CD4-positive, alpha-beta memory T cell (primary cell): ENCODE measurements around the gene ACTR10. TPM values are rescaled to one million over a fixed set of nuclear protein-coding genes. Genes with fewer than 3 reads are reported as not detected.

Experiments
- CTCF ChIA-PET: fragments of 350-600 bp; sonication (Branson Sonifier 250); formaldehyde crosslinking; loops from one replicate; lab custom pipeline; 2021; ENCODE audit warnings: inconsistent platforms; ENCODE audit not compliant: partially characterized antibody; lab: Charles Lee
- POLR2A ChIA-PET: fragments of 350-600 bp; sonication (Branson Sonifier 250); formaldehyde crosslinking; loops from one replicate; lab custom pipeline; 2021; ENCODE audit not compliant: partially characterized antibody; lab: Charles Lee
- DNase-seq, 5 donors: peaks; one replicate each; pipeline versions ENCODE4 v3.0.0 to v3.0.0-alpha.2; 2020 to 2022; ENCODE audit warnings: mixed read lengths in 1 of 5
- H3K27ac ChIP-seq: one replicate; pipeline ENCODE4 v1.7.0; 2013; ENCODE audit warnings: low read depth, low read length
- H3K27me3 ChIP-seq: 2 replicates; pipeline ENCODE4 v1.7.0; 2013; ENCODE audit warnings: mild to moderate bottlenecking, low read length, moderate library complexity; ENCODE audit not compliant: insufficient read depth
- H3K36me3 ChIP-seq: 2 replicates; pipeline ENCODE4 v1.7.0; 2013; ENCODE audit warnings: mild to moderate bottlenecking, low read length, moderate library complexity; ENCODE audit not compliant: insufficient read depth
- H3K4me1 ChIP-seq: 2 replicates; pipeline ENCODE4 v1.7.0; 2013; ENCODE audit warnings: mild to moderate bottlenecking, low read length, moderate library complexity; ENCODE audit not compliant: insufficient read depth
- H3K4me3 ChIP-seq, 2 donors: one replicate each; pipeline ENCODE4 v1.7.0; 2013; ENCODE audit warnings: low read length in 2 of 2, mild to moderate bottlenecking in 1 of 2
- H3K9me3 ChIP-seq, 2 donors: one replicate each; pipeline ENCODE4 v1.7.0; 2013; ENCODE audit warnings: low read length in 2 of 2, control low read depth in 1 of 2; ENCODE audit not compliant: control insufficient read depth in 1 of 2
- H3K27ac Mint-ChIP-seq, 7 donors: one replicate each; pipeline ENCODE4 v1.8.0; 2020 to 2021; ENCODE audit warnings: mixed read lengths in 7 of 7, mild to moderate bottlenecking in 6 of 7, inconsistent platforms in 3 of 7, moderate library complexity in 3 of 7
- H3K27me3 Mint-ChIP-seq, 2 donors: one replicate each; pipeline ENCODE4 v1.8.0; 2020 to 2021; ENCODE audit warnings: mixed read lengths in 2 of 2
- H3K36me3 Mint-ChIP-seq, 2 donors: one replicate each; pipeline ENCODE4 v1.8.0; 2020 to 2021; ENCODE audit warnings: mixed read lengths in 2 of 2, inconsistent platforms in 1 of 2, mild to moderate bottlenecking in 1 of 2
- H3K4me1 Mint-ChIP-seq, 4 donors: one replicate each; pipeline ENCODE4 v1.8.0; 2020 to 2021; ENCODE audit warnings: mixed read lengths in 4 of 4, mild to moderate bottlenecking in 1 of 4
- H3K4me3 Mint-ChIP-seq, 8 donors: one replicate each; pipeline ENCODE4 v1.8.0; 2020 to 2021; ENCODE audit warnings: mixed read lengths in 8 of 8, mild to moderate bottlenecking in 7 of 8, moderate library complexity in 6 of 8, inconsistent platforms in 3 of 8
- H3K9me3 Mint-ChIP-seq, 8 donors: one replicate each; pipeline ENCODE4 v1.8.0; 2020 to 2021; ENCODE audit warnings: mixed read lengths in 8 of 8, mild to moderate bottlenecking in 5 of 8, inconsistent platforms in 3 of 8, moderate library complexity in 1 of 8
- intact Hi-C: fragments of 100-400 bp; cut with micrococcal nuclease; formaldehyde crosslinking; loops from one replicate; pipeline ENCODE4 v1.15.1; 2023
- polyA plus RNA-seq, 2 donors: library from polyadenylated mRNA; unstranded; fragments of 300-500 nt; fragmentation: Illumina TruSeq; gene quantifications; one replicate each; pipeline ENCODE4 v1.2.3, GENCODE V29; 2021
- total RNA-seq, 2 experiments: library from RNA; stranded (reverse); gene quantifications; one replicate each; pipeline ENCODE4 v1.2.3, GENCODE V29; 2021

The ACTR10 gene
- total and polyA plus RNA-seq, 4 experiments from 2014 or later = 53.7 to 87.8 (median 70.2) TPM

GRCh38 chr14:58166005-58166983, 33.7 kb upstream of the ACTR10 start:
- Histone ChIP-seq H3K4me3 (no peak overlapping the region), H3K36me3 (no peaks in the 10 kb centered on the region), H3K4me1 (no peaks in the 10 kb centered on the region), H3K27me3 (peaks cover 3% of the 10 kb centered on the region), H3K27ac (no peak overlapping the region), H3K9me3 (no peaks in the 10 kb centered on the region)
- H3K27ac Mint-ChIP-seq = no peak overlapping the region
- CTCF ChIA-PET = interaction anchor here (1.4 to 1.7 kb wide), 3 partner anchors 14 to 33 kb away, joined by 3 to 6 read pairs (median 5); partner anchors contain the start of genes ACTR10 and ARMH4
- POLR2A ChIA-PET = no interaction called here
- peaks cover 0 to 10% (median 5%) of the 10 kb centered on the region in 4 donors for H3K4me1 Mint-ChIP-seq
- peak; percentile 36 to 52 (median 51) for DNase-seq
- H3K4me3 Mint-ChIP-seq = no peak overlapping the region
- intact Hi-C loops = loop anchor here (1.0 kb wide), 1 partner anchor 58 kb away; no protein-coding TSS in a partner anchor
- peaks cover 0 to 1% (median 0%) of the 10 kb centered on the region in 8 donors for H3K9me3 Mint-ChIP-seq
- H3K36me3 Mint-ChIP-seq = no peaks in the 10 kb centered on the region
- H3K27me3 Mint-ChIP-seq = peaks cover 5% of the 10 kb centered on the region in 2 donors

- Mint-ChIP-seq H3K9me3 (no peaks in the 10 kb centered on the region), H3K36me3 (no peaks in the 10 kb centered on the region), H3K27ac (no peak overlapping the region), H3K4me3 (no peak overlapping the region), H3K27me3 (peaks cover 5% of the 10 kb centered on the region in 2 donors), H3K4me1 (peaks cover 0 to 10% (median 5%) of the 10 kb centered on the region in 4 donors)
- Histone ChIP-seq H3K27ac (no peak overlapping the region), H3K36me3 (no peaks in the 10 kb centered on the region), H3K4me1 (no peaks in the 10 kb centered on the region), H3K4me3 (no peak overlapping the region), H3K9me3 (no peaks in the 10 kb centered on the region), H3K27me3 (peaks cover 3% of the 10 kb centered on the region)
- intact Hi-C loops = no loop called here
- no peak for DNase-seq
- ChIA-PET CTCF (interaction anchor here (0.5 to 1.7 kb wide), 6 partner anchors 13 to 884 kb away, joined by 3 to 6 read pairs (median 3); partner anchors contain the start of genes ACTR10 and ARMH4), POLR2A (no interaction called here)
Observed at GRCh38 chr14:58167057-58167456, 32.9 kb upstream of the ACTR10 start.

DNA sequence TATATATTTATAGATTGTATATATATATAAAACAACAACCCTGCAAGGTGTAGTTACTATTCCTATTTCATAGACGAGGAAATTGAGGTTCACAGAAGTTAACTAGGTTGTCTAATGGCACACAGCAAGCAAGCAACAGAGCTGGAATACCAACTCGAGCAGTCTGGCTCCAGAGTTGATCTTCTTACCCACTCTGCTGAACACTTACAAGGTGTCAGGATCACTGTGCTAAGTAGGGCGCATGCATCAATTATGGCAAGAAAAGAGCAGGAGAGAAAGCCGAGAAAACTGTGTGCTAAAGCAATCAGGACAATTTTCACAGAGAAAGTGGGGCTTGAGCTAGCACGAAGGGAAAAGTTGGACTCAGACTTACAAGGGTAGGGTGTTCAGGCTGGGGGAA, 32.1 kb upstream of the ACTR10 start:
- ChIA-PET POLR2A (no interaction called here), CTCF (interaction anchor here (0.7 to 1.6 kb wide), 4 partner anchors 10 to 373 kb away, joined by 3 to 5 read pairs (median 3); no protein-coding TSS in a partner anchor)
- Mint-ChIP-seq H3K27me3 (peaks cover 5% of the 10 kb centered on the region in 2 donors), H3K9me3 (no peaks in the 10 kb centered on the region), H3K36me3 (no peaks in the 10 kb centered on the region), H3K27ac (peak overlapping the region in 1 of 7 donors; percentile 12), H3K4me3 (no peak overlapping the region), H3K4me1 (peaks cover 0 to 10% (median 5%) of the 10 kb centered on the region in 4 donors)
- DNase-seq = no peak
- peaks cover 3% of the 10 kb centered on the region for H3K27me3 ChIP-seq
- H3K27ac ChIP-seq = no peak overlapping the region
- no peaks in the 10 kb centered on the region for H3K36me3 ChIP-seq
- no peaks in the 10 kb centered on the region for H3K4me1 ChIP-seq
- no peaks in the 10 kb centered on the region for H3K9me3 ChIP-seq
- intact Hi-C loops = no loop called here
- no peak overlapping the region for H3K4me3 ChIP-seq

DNA sequence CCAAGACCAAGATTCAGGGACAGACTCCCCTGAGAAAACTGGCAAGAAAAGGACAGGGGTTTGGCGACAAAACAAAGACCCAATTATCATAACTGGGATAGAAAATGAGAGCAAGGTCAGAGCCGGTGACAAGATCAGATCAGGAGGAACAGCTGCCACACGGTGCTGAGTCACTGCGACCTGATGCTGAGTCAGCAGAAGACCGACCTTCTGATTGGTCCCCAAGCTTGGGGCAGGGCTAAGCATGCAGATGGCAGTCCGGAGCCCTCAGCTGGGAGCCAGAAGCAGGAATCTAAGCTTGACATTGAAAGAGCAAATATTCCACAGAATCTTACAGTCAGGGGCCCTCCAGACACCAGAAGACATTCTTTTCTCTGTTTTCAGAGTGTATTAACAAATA, 28.9 kb upstream of the ACTR10 start:
- Histone ChIP-seq H3K27me3 (peaks cover 3% of the 10 kb centered on the region), H3K27ac (no peak overlapping the region), H3K36me3 (no peaks in the 10 kb centered on the region), H3K9me3 (no peaks in the 10 kb centered on the region), H3K4me3 (no peak overlapping the region), H3K4me1 (no peaks in the 10 kb centered on the region)
- intact Hi-C loops = no loop called here
- Mint-ChIP-seq H3K27ac (peak overlapping the region in 3 of 7 donors; percentile 43 to 77 (median 53)), H3K4me3 (no peak overlapping the region), H3K36me3 (no peaks in the 10 kb centered on the region), H3K27me3 (peaks cover 10 to 16% of the 10 kb centered on the region in 2 donors), H3K4me1 (peaks cover 0 to 10% (median 5%) of the 10 kb centered on the region in 4 donors), H3K9me3 (no peaks in the 10 kb centered on the region)
- ChIA-PET POLR2A (no interaction called here), CTCF (interaction anchor here (1.3 kb wide), 1 partner anchor 29 kb away, joined by 3 read pairs; the partner anchor contains the start of gene ACTR10)
- DNase-seq = peak in 4 of 5 donors; percentile 8 to 28 (median 12)

- no peak overlapping the region for H3K27ac Mint-ChIP-seq
- no peaks in the 10 kb centered on the region for H3K4me1 ChIP-seq
- no peak for DNase-seq
- H3K27ac ChIP-seq = no peak overlapping the region
- no peaks in the 10 kb centered on the region for H3K9me3 Mint-ChIP-seq
- H3K9me3 ChIP-seq = no peaks in the 10 kb centered on the region
- H3K36me3 Mint-ChIP-seq = no peaks in the 10 kb centered on the region
- POLR2A ChIA-PET = no interaction called here
- H3K4me3 Mint-ChIP-seq = no peak overlapping the region
- H3K4me3 ChIP-seq = no peak overlapping the region
- CTCF ChIA-PET = interaction anchor here (1.5 kb wide), 1 partner anchor 9 kb away, joined by 3 read pairs; no protein-coding TSS in a partner anchor
- intact Hi-C loops = no loop called here
- peaks cover 5 to 13% of the 10 kb centered on the region in 2 donors for H3K27me3 Mint-ChIP-seq
- H3K36me3 ChIP-seq = no peaks in the 10 kb centered on the region
- no peaks in the 10 kb centered on the region for H3K4me1 Mint-ChIP-seq
- H3K27me3 ChIP-seq = no peaks in the 10 kb centered on the region
Observed at GRCh38 chr14:58177125-58177524, 22.8 kb upstream of the ACTR10 start.

- Mint-ChIP-seq H3K9me3 (no peaks in the 10 kb centered on the region), H3K36me3 (no peaks in the 10 kb centered on the region), H3K27me3 (peaks cover 3 to 7% of the 10 kb centered on the region in 2 donors), H3K4me3 (no peak overlapping the region), H3K27ac (no peak overlapping the region), H3K4me1 (no peaks in the 10 kb centered on the region)
- no peaks in the 10 kb centered on the region for H3K36me3 ChIP-seq
- no peak for DNase-seq
- POLR2A ChIA-PET = no interaction called here
- H3K27me3 ChIP-seq = no peaks in the 10 kb centered on the region
- no peak overlapping the region for H3K27ac ChIP-seq
- no peaks in the 10 kb centered on the region for H3K4me1 ChIP-seq
- CTCF ChIA-PET = no interaction called here
- H3K4me3 ChIP-seq = no peak overlapping the region
- H3K9me3 ChIP-seq = no peaks in the 10 kb centered on the region
- intact Hi-C loops = no loop called here
Observed at GRCh38 chr14:58189176-58189575, 10.8 kb upstream of the ACTR10 start.
